Activated T-helper 17 cell treated with anti-CD3 and anti-CD28 coated beads, Interleukin-2, amount 50 U/mL, for 72 hours (primary cell): ENCODE data around the gene FANCM. TPM values are rescaled to one million over a fixed set of nuclear protein-coding genes. Genes with fewer than 3 reads are reported as not detected.
"Not testable (repeated sequence)": the region's sequence is repeated elsewhere in the genome, so short reads cannot be mapped to it uniquely, and the experiment has no call there.

Source experiments
- ATAC-seq: fragments of 150-1000 bp; cut with Tn5 transposase; replicated peaks from 2 replicates; pipeline ENCODE4 v1.10.0; 2021; ENCODE audit warnings: mild to moderate bottlenecking, moderate library complexity
- H3K27ac Mint-ChIP-seq: one replicate; pipeline ENCODE4 v1.8.0; 2022; ENCODE audit warnings: mixed read lengths
- H3K27me3 Mint-ChIP-seq: one replicate; pipeline ENCODE4 v1.8.0; 2022; ENCODE audit warnings: mixed read lengths
- H3K36me3 Mint-ChIP-seq: one replicate; pipeline ENCODE4 v1.8.0; 2022; ENCODE audit warnings: low read depth, mild to moderate bottlenecking, mixed read lengths
- H3K4me1 Mint-ChIP-seq: one replicate; pipeline ENCODE4 v1.8.0; 2022; ENCODE audit warnings: mixed read lengths
- H3K4me3 Mint-ChIP-seq: one replicate; pipeline ENCODE4 v1.8.0; 2022; ENCODE audit warnings: mild to moderate bottlenecking, mixed read lengths
- H3K9me3 Mint-ChIP-seq: one replicate; pipeline ENCODE4 v1.8.0; 2022; ENCODE audit warnings: mixed read lengths
- total RNA-seq, 2 donors: library from RNA; stranded (reverse); gene quantifications; one replicate each; pipeline ENCODE4 v1.2.3, GENCODE V29; 2022

FANCM gene
- total RNA-seq, 2 donors from 2014 or later, result 14.8 to 16.9 TPM

DNA sequence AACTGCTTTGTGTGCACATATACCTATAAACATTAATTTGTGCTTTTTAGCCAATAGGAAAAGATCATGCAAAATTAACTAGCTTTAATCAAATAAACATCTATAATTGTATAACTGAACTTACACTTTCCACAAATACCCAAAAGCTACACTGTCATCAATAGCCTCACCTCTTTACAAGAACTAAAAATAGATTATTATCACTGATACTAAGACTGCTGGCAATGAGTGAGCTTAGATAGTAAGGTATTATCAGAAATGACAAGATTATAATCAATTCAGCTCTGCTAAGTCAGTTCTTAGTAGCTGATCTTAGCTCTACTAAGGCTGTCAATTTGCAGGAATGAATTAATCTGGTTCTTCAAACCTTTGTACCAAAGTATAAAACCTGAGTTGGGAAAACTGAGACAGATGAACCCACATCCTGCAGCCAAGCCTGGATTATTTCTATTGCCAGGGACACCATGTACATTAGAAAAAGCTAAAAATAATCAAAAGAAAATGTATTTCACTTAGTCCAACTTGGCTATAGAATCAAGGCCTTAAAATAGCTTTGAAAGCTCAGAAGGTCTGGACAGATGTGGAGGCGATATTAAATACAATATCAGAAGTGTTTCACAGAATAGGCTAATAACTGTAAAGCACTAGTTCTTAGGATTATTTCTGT, 6.6 kb upstream of the FANCM start:
- no peak for ATAC-seq

DNA sequence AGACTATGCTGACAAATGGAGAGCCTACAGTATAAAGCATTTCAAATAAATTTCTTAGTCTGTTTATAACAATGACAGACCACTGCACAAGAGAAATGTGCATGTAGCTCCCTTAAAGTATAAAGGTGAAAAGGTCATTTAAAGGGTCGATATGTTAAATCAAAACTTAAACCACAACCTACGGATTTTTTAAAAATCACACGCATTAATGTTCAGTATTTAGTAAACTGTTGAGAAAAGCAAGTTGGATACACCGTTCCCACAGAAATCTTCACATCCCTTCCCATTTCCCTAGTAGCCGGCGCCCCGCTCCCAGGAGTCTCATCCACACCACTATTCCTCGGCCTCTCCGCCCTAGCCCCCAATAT, 2.1 kb upstream of the FANCM start:
- Mint-ChIP-seq H3K4me1 (peaks cover 12% of the 10 kb centered on the region), H3K27ac (peak overlapping the region; percentile 100), H3K27me3 (no peaks in the 10 kb centered on the region), H3K9me3 (no peaks in the 10 kb centered on the region), H3K36me3 (peaks cover 26% of the 10 kb centered on the region), H3K4me3 (peak overlapping the region; percentile 100)
- no peak for ATAC-seq

More for the DNA sequence above, 6.6 kb upstream of the FANCM start:
- Mint-ChIP-seq H3K4me1 (peaks cover 9% of the 10 kb centered on the region), H3K4me3 (no peak overlapping the region), H3K27ac (no peak overlapping the region), H3K9me3 (no peaks in the 10 kb centered on the region), H3K36me3 (peaks cover 59% of the 10 kb centered on the region), H3K27me3 (no peaks in the 10 kb centered on the region)

DNA sequence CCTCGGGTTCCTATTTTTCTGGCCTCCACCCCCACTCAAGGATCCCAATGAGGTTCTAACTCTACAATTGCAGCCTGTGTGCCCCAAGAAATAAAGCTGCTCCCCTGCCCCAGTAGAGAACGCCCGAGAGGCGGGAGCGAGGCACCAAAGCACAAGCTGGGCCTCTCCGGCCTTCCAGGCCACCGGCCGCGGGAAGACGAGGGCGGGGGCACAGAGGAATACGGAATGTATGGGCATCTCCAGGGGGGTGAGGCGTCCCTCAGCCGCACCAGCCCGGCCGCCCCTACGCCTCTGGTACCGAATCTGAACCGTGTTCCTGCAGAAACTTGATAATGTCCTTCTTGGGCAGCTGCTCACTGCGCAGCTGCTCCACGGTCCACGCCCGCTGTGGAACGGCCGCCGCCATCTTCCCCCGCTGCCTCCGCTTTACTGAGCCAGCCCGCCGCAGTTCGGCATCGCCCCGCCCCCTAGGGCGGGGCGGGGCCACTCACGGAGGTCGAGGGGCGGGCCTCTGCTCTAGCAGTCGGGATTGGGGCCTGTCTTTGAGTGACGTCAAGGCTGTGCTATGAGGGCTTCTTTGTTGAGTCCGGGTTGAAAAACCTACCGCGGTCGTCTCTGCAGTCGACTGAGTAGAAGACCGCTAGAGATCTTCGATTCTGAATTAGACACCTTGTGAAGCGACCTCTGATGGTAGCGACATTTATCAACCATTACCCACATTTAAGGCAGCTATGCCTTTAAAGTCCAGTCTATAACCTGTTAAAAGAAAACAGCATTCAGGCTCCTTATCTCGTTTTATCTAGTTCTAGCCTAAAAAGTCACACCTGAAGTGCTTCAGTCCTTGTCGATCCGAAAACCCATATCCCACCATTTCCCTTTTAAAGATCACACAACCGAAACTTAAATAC, 1.4 kb upstream of the FANCM start, which contains the start of gene FKBP3:
FKBP3 (minus strand) TSS at position 431 of the 908 bp plus-strand sequence; CDS start at position 406, 25 bp downstream.
- no peaks in the 10 kb centered on the region for H3K27me3 Mint-ChIP-seq
- peak; percentile 95 for ATAC-seq
- H3K9me3 Mint-ChIP-seq, result no peaks in the 10 kb centered on the region
- peak within 1 kb of the TSS; percentile 100 for H3K27ac Mint-ChIP-seq
- H3K4me3 Mint-ChIP-seq, result peak within 1 kb of the TSS; percentile 100
- H3K36me3 Mint-ChIP-seq, result peaks cover 21% of the 10 kb centered on the region
- peaks cover 12% of the 10 kb centered on the region for H3K4me1 Mint-ChIP-seq

DNA sequence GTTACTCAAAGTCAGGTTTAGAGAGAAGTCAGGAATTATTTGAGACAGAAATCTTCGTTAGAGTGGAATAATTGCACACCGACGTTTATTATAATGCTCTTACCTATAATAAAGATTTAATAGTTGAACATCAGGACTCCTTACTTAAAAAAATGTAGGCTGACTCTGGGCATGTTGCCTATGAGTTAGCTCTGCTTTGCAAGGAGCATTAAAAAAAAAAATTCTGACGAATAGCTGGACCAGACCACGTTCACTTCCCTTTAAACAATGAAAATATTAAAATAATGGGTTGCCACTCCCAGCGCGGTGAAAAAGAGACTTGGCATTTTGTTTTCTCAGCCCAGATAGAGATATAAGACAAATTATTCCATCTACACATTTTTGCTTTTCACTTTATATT, 574 bp upstream of the FANCM start:
- Mint-ChIP-seq H3K27ac (peak overlapping the region; percentile 100), H3K27me3 (no peaks in the 10 kb centered on the region), H3K4me3 (peak overlapping the region; percentile 100), H3K9me3 (no peaks in the 10 kb centered on the region), H3K4me1 (peaks cover 12% of the 10 kb centered on the region), H3K36me3 (peaks cover 15% of the 10 kb centered on the region)
- no peak for ATAC-seq

DNA sequence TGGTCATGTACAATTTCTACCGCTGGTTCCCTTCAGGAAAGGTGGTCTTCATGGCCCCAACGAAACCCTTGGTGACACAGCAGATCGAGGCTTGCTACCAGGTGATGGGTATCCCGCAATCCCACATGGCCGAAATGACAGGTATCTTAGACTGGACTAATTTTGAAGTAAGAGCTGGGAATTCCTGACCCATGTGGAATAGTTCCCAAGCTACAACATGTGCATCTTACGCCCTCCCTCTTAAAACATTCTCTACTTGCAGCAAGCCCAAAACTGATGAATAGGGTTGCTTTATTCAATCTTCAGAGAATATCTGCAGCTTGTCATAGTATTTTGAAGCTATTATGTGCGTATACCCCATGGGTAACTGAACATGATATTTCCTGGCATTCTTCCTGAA, 669 bp downstream of the FANCM start:
- Mint-ChIP-seq H3K4me3 (peak overlapping the region; percentile 100), H3K27me3 (no peaks in the 10 kb centered on the region), H3K4me1 (peaks cover 12% of the 10 kb centered on the region), H3K27ac (peak overlapping the region; percentile 100), H3K36me3 (peaks cover 15% of the 10 kb centered on the region), H3K9me3 (no peaks in the 10 kb centered on the region)
- ATAC-seq, result no peak

DNA sequence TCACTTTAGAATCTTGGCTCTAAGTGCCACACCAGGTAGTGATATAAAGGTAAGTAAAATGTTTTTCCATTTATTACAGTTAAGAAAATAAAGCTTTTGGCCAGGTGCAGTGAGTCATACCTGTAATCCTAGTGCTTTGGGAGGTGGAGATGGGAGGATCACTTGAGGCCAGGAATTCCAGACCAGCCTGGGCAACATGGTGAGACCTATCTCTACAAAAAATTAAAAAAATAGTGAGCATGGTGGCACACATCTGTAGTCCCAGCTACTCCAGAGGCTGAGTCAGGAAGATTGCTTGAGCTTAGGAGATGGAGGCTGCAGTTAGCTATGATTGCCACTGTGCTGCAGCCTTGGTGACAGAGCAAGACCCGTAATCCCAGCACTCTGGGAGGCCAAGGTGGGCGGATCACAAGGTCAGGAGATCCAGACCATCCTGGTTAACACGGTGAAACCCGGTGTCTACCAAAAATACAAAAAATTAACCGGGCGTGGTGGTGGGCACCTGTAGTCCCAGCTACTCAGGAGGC, 5.0 kb downstream of the FANCM start:
- Mint-ChIP-seq H3K27ac (no peak overlapping the region), H3K36me3 (peaks cover 14% of the 10 kb centered on the region), H3K9me3 (no peaks in the 10 kb centered on the region), H3K4me3 (no peak overlapping the region), H3K27me3 (no peaks in the 10 kb centered on the region), H3K4me1 (peaks cover 12% of the 10 kb centered on the region)
- ATAC-seq, result no peak

DNA sequence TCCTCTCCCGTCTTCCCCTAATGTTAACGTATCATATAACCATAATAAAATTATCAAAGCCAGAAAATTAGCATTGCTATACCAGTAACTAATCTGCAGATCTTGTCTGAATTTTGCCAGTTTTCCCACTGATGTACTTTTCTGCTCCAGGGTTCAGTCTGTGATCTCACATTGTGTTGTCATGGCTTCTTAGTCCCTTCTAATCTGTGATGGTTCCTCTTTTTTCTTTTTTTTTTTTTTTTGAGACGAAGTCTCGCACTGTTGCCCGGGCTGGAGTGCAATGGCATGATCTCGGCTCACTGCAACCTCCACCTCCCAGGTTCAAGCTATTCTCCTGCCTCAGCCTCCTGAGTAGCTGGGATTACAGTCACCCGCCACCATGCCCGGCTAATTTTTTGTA, 6.4 kb downstream of the FANCM start:
- ATAC-seq, H3K4me3 Mint-ChIP-seq, H3K27me3 Mint-ChIP-seq, H3K9me3 Mint-ChIP-seq, H3K27ac Mint-ChIP-seq: not testable (repeated sequence)
- Mint-ChIP-seq H3K36me3 (peaks cover 14% of the 10 kb centered on the region), H3K4me1 (peaks cover 12% of the 10 kb centered on the region)

DNA sequence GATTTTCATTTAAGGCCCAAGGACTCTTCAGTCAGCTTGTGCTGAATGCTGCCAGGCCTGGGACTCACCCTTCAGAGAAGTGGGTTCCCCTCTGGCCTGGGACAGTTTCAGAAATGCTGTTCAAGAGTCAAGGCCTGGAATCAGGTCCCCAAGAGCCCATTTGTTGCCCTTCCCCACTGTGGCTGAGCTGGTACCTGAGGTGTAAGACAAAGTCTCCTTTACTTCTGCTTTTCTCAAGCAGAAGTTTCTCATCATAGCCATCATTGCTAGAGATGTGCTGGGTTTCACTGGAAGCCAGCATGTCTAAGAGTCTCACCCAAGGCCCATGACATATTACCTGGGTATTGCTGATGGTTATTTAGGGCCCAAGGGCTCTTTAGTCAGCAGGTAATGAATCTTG, 8.9 kb downstream of the FANCM start:
- no peak overlapping the region for H3K27ac Mint-ChIP-seq
- H3K4me3 Mint-ChIP-seq, result no peak overlapping the region
- H3K9me3 Mint-ChIP-seq, result no peaks in the 10 kb centered on the region

DNA sequence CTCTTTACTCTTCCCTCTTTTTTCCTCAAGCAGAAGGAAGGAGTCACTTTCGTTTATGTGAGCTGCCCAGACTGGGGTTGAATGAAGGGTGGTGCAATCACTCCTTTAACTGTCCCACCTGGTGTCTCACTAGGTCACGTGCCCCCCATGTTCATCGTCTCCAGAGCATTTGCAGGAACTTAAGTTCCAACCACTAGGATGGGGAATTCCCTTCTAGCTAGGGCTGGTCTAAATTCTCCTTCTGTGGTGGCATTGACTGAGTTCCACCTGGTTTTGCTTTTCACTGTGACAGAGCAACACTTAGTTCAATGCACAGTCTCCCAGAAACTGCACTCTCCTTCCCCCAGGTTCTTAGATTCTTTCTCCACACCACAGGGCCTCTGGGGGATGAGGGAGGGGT, 9.5 kb downstream of the FANCM start:
- H3K27me3 Mint-ChIP-seq, result no peaks in the 10 kb centered on the region
- no peak for ATAC-seq
- no peaks in the 10 kb centered on the region for H3K9me3 Mint-ChIP-seq
- H3K4me1 Mint-ChIP-seq, result no peaks in the 10 kb centered on the region
- peaks cover 23% of the 10 kb centered on the region for H3K36me3 Mint-ChIP-seq
- no peak overlapping the region for H3K4me3 Mint-ChIP-seq
- no peak overlapping the region for H3K27ac Mint-ChIP-seq

More for the DNA sequence above, 8.9 kb downstream of the FANCM start:
- no peak for ATAC-seq
- H3K36me3 Mint-ChIP-seq, result peaks cover 19% of the 10 kb centered on the region
- H3K4me1 Mint-ChIP-seq, result no peaks in the 10 kb centered on the region
- no peaks in the 10 kb centered on the region for H3K27me3 Mint-ChIP-seq

DNA sequence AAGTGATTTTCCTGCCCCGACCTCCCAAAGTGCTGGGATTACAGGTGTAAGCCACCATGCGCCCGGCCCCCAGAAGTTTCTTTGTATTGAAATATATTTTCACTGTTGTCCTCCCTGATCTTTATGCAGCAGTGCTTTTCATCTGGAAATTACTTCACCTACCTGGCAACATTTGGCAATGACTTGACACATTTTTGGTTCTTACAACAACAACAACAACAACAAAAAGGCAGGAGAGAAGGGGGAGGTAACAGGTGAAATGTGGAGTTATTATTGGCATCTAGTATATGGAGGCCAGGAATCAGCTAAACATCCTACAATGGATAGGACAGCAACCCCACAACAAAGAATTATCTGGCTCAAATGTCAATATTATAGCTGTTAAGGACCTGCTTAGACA, 13.9 kb downstream of the FANCM start:
- no peak overlapping the region for H3K4me3 Mint-ChIP-seq
- no peaks in the 10 kb centered on the region for H3K27me3 Mint-ChIP-seq
- no peak overlapping the region for H3K27ac Mint-ChIP-seq
- no peaks in the 10 kb centered on the region for H3K9me3 Mint-ChIP-seq
- ATAC-seq, result no peak
- H3K36me3 Mint-ChIP-seq, result peaks cover 31% of the 10 kb centered on the region
- no peaks in the 10 kb centered on the region for H3K4me1 Mint-ChIP-seq

DNA sequence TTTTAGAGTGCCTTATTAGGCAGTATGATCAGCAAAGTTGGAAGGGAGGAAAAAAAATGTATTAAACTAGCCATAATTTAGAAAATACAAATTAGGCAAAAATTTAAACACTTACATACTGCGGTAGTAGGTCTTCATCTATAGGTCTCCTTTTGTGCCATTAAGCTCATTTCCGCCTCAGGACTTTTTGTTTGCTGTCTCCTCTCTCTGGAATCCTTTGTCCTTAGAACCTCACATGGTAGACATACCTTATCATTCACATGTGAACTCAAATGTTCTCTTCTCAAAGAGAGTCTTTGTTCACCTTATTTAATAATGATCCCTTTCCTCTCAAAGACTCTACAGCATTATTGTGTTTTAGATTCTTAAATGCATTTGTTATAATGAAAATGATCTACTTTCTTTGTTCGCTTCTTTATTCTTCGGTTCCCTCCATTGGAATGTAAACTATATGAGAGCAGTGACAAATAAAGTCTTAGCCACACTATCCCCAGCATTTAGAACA, 14.7 kb downstream of the FANCM start:
- Mint-ChIP-seq H3K4me1 (no peaks in the 10 kb centered on the region), H3K36me3 (peaks cover 31% of the 10 kb centered on the region), H3K27me3 (no peaks in the 10 kb centered on the region), H3K4me3 (no peak overlapping the region), H3K9me3 (no peaks in the 10 kb centered on the region), H3K27ac (no peak overlapping the region)
- no peak for ATAC-seq

DNA sequence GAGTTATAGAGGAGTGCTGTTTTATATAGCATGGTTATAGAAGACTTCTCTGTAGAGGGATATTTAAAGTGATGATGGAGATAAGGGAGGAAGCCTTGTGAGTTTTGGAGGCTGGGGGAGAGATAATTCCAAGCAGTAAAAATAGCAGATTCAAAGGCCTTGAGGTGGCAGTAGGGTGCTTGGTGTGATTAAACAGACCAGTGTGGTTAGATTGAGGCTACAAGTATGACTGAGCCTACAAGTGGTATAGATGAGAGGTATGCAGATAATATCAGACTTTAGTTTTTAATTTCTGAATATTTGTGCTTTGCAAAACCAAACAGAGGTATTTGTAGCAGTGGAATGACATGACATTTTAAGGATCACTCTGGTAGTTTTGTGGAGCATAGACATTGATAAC, 20.3 kb downstream of the FANCM start:
- peak; percentile 91 for ATAC-seq
- Mint-ChIP-seq H3K9me3 (no peaks in the 10 kb centered on the region), H3K27ac (no peak overlapping the region), H3K36me3 (peaks cover 25% of the 10 kb centered on the region), H3K27me3 (no peaks in the 10 kb centered on the region), H3K4me1 (peaks cover 7% of the 10 kb centered on the region), H3K4me3 (no peak overlapping the region)

DNA sequence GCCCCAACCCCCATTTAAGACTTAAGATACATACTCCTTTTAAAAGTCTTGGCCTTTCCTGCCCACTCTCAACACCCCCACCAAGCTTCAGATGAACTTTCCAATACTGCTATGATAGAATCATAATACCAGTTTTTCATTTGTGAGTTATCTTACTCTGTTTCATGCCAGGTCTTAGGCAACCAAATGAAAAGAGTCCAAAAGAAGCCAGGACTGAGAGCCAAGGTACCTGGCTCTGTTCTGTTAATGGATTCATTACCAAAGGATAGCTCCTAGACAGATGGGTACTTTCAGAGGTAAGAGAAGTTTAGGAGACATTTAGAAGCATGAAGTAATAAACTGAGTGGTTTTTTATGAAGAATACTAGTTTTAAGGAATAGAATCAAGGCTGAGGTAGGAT, 34.2 kb downstream of the FANCM start:
- H3K36me3 Mint-ChIP-seq, result peaks cover 22% of the 10 kb centered on the region
- H3K4me1 Mint-ChIP-seq, result no peaks in the 10 kb centered on the region
- H3K27ac Mint-ChIP-seq, result no peak overlapping the region
- H3K27me3 Mint-ChIP-seq, result no peaks in the 10 kb centered on the region
- H3K9me3 Mint-ChIP-seq, result no peaks in the 10 kb centered on the region
- H3K4me3 Mint-ChIP-seq, result no peak overlapping the region
- no peak for ATAC-seq

DNA sequence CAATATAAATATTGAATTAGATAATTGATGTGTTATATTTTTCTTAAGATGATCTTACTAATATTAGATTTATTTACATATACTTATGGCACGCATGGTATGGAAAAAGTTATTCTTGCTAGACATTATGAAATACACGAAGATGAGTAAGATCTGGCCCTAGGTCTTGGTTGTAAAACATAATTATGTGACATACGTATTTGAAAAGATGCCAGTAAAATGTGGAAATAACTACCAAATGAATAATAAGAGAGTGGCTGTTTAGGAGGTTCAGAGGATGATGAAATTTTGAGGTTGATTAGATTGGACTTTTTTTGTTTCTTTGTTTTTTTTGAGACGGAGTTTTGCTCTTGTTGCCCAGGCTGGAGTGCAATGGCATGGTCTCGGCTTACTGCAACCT, 41.3 kb downstream of the FANCM start:
- Mint-ChIP-seq H3K27me3 (no peaks in the 10 kb centered on the region), H3K27ac (no peak overlapping the region), H3K9me3 (no peaks in the 10 kb centered on the region), H3K36me3 (peaks cover 13% of the 10 kb centered on the region), H3K4me1 (no peaks in the 10 kb centered on the region), H3K4me3 (no peak overlapping the region)
- no peak for ATAC-seq

DNA sequence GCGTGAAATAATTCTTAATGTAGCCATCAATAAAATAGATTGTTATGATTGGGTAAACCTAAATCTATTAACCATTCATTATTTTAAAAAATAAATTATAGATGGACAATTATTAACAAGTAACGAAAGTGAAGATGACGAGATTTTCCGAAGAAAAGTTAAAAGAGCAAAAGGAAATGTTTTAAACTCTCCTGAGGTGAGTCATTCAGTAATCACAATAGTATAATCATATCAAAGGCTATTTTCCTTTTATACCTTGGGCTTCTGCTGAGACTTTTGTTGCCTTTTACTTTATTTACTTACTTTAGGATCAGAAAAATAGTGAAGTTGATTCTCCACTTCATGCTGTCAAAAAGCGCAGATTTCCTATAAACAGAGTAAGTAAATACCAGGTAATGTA, 45.6 kb downstream of the FANCM start:
- Mint-ChIP-seq H3K4me3 (no peak overlapping the region), H3K9me3 (no peaks in the 10 kb centered on the region), H3K36me3 (peaks cover 2% of the 10 kb centered on the region), H3K27ac (no peak overlapping the region), H3K27me3 (no peaks in the 10 kb centered on the region), H3K4me1 (no peaks in the 10 kb centered on the region)
- no peak for ATAC-seq
